ENCODE results near the gene KY. TPM values are rescaled to one million over a fixed set of nuclear protein-coding genes. Genes with fewer than 3 reads are reported as not detected.

The KY gene
- total RNA-seq, 1 donor from 2014 or later, result 0.04 TPM

DNA sequence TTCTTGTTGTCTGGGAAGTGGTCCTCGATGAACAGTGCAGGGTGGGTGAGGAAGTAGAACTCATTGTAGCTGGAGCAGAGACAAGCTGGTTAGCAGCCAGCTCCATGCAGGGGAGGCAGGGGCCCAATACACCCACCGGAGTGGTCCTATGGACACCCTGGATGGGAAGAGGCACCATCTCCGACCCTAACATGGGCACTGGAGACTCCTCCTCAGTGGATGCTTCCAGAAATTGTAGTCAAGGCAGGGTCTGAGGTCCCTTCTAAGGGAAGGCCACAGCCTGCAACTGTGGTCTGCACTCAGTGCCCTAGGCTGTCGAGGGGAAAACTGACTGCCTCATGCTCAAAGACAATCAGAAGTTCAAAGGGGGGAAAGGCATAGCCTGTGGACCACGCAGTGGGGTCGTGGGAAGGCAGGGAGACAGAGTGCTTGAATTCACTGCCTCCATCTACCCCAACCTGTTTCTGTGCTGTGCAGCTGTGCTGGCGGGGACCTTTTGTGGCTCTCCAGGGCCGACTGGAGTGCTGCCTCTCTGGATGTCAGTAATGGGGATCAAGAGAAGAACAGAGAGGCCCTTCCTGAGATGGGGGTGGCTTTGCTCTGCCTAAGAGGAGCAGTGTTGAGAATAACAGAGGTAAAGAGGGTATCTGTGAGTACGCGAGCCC is 41.9 kb downstream of the KY start:
- Histone ChIP-seq H3K27me3 (ENCODE audit: control insufficient read depth, insufficient read depth, low read length) (peaks cover 5% of the 10 kb centered on the region), H3K36me3 (ENCODE audit: control insufficient read depth, insufficient read depth, low read length) (no peaks in the 10 kb centered on the region), H3K4me3 (ENCODE audit: low read depth, low read length) (no peak overlapping the region)
- DNase-seq (ENCODE audit: low read depth), result no peak
- TF ChIP-seq, protein P1, sequence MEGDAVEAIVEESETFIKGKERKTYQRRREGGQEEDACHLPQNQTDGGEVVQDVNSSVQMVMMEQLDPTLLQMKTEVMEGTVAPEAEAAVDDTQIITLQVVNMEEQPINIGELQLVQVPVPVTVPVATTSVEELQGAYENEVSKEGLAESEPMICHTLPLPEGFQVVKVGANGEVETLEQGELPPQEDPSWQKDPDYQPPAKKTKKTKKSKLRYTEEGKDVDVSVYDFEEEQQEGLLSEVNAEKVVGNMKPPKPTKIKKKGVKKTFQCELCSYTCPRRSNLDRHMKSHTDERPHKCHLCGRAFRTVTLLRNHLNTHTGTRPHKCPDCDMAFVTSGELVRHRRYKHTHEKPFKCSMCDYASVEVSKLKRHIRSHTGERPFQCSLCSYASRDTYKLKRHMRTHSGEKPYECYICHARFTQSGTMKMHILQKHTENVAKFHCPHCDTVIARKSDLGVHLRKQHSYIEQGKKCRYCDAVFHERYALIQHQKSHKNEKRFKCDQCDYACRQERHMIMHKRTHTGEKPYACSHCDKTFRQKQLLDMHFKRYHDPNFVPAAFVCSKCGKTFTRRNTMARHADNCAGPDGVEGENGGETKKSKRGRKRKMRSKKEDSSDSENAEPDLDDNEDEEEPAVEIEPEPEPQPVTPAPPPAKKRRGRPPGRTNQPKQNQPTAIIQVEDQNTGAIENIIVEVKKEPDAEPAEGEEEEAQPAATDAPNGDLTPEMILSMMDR (IDR thresholded peaks at IDR 0.05; ENCODE audit: insufficient read depth, low read length, poor library complexity, severe bottlenecking), result no peak

DNA sequence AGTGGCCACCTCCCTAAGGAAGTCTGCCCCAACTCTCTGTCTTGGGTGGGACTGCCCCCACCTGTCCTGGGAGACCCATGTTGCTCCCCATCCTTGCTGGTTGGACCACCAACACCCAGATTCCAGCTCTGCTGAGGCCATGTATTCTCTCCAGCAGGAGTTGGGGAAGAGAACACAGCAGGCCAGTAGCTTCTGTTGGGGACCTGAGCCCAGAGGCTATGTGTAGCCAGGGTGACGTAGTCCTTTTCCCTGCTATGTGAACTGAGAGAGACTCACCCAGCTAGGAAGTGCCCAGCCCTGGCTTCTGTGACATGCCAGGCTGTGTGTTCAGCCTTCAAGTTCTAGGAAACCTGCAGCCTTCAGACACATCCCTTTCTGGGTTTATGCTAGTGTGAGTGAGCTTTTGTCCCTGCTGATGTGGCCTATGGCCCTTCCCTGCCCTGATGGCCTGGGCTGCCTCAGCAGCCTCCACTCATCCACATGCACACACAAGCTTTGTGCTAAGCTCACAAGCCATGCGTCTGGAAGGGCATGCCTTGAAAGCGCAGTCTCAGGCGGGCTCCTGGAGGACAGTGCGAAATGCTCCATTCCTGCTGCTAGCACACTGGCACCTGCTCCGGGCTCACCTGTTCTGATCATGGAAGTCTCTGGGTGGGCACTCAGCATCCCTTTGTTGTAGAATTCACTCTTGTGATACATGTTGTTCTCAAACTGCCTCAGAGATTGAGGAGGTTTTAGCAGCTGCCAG is 42.6 kb downstream of the KY start:
- peaks cover 5% of the 10 kb centered on the region for H3K27me3 ChIP-seq (ENCODE audit: control insufficient read depth, insufficient read depth, low read length)
- DNase-seq (ENCODE audit: low read depth), result no peak
- H3K36me3 ChIP-seq (ENCODE audit: control insufficient read depth, insufficient read depth, low read length), result no peaks in the 10 kb centered on the region
- H3K4me3 ChIP-seq (ENCODE audit: low read depth, low read length), result no peak overlapping the region
- TF ChIP-seq, protein P1 (IDR thresholded peaks at IDR 0.05; ENCODE audit: insufficient read depth, low read length, poor library complexity, severe bottlenecking), result no peak

DNA sequence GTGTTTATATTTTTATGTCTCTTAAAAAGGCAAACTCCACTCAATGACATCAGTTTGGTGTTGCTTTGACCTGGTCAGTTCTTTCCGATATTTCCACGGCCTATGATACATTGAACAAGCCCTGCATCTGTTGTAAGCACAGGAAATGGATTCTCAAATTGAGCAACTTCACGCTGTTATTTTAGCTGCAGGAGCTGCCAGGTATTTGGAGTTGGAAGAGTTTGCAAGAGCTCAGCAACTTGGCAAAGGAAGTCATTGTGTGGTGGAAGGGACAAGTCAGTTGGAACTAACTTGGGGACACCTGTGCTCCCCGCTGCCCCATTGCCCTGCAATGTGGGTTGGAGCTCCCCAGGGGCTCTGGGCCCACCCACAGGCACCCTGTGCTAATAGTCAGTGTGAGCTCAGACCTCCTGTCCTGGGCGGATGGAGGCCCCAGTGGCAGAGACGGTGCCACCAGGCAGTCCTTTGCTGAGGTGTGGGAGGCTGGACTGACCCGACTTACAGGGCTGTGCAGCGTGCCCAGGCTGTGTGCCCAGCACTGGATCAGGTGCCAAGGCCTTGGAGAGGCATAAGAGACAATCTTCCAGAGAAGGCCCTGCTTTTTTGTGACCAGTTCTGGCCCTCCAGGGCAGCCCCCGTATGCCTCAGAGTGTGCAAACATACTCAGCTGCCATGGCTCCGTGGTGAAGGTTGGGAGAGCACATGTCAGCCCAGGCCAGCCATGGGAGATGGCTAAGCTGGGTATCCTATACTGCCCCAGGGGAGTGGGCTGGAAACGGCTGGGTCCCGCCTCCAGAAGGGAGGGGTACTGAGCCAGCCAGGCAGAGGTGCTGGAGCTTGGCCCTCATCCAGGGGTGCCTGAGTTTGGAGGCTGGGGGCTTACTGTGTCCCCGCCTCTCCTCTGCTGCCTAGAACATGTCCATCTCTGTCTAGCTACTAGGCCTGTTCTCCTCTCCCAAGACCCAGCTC is 43.5 kb downstream of the KY start:
- TF ChIP-seq, protein P1 (IDR thresholded peaks at IDR 0.05; ENCODE audit: insufficient read depth, low read length, poor library complexity, severe bottlenecking), result no peak
- H3K4me3 ChIP-seq (ENCODE audit: low read depth, low read length), result no peak overlapping the region
- H3K36me3 ChIP-seq (ENCODE audit: control insufficient read depth, insufficient read depth, low read length), result no peaks in the 10 kb centered on the region
- peaks cover 3% of the 10 kb centered on the region for H3K27me3 ChIP-seq (ENCODE audit: control insufficient read depth, insufficient read depth, low read length)
- no peak for DNase-seq (ENCODE audit: low read depth)

DNA sequence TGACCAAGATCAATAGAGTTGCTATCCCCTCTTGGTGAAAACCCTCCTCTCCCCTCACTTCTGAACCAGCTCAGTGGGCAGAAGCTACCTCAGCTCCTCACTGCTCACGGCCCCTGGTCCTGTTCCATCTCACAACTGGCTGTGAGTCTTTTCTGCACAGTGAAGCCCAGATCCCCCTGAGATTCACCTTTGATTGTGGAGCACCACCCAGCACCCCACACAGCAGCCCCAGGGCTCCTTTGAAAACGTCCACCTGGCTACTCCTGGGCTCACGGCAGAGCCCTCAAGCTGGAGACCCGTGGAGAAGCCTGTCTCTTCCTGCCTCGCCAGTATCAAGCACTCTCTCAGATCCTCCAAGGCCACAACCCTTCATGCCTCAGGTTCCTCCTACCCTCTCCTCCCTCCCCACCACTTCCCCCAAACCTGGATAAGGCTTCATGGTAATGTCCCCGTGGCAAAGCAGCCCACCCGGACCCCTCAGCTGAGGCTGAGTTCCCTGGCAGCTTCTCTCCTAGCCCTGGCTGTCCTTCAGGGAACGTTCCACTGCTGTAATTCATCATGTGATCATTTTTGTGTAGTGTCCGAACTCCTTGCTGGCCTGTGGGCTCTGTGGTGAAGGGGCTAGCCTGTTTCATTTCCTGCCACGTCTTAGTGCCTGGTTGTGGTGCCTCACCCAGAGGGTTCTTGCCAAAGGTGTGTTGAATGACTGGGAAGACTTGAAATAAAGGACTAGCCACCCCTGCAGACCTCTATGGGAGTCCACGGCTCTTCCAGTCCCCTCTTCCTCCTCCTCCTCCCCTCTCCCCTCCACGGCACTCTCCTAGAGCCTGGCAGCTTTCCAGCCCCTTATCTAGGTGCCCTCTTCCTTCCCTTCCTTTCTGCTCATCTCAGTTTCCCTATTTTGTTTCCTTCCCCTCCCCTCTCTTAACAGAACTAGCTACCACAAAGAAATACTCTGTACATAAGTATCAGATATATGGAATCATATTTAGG is 44.5 kb downstream of the KY start:
- no peaks in the 10 kb centered on the region for H3K36me3 ChIP-seq (ENCODE audit: control insufficient read depth, insufficient read depth, low read length)
- no peak overlapping the region for H3K4me3 ChIP-seq (ENCODE audit: low read depth, low read length)
- no peak for DNase-seq (ENCODE audit: low read depth)
- TF ChIP-seq, protein P1 (IDR thresholded peaks at IDR 0.05; ENCODE audit: insufficient read depth, low read length, poor library complexity, severe bottlenecking), result no peak
- H3K27me3 ChIP-seq (ENCODE audit: control insufficient read depth, insufficient read depth, low read length), result no peaks in the 10 kb centered on the region

DNA sequence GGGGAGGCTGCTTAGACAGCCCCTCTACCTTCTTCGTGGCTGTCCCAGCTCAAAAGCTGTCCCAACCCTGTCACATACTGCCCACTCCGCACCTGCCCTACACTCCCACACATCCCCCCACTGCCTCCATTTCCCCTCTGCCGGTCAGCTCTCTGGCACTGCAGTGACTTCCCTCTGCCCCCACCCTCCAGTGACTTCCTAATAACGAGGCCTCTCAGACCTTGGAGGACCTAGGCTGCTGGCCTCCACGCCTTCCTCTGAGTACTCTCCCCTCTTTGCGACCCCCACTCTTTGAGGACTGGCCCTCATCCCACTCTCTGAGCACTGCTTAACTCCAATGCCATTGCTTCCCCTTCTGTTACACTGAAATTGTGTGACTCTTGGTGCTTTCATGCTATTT is 45.3 kb downstream of the KY start:
- no peak for DNase-seq (ENCODE audit: low read depth)
- Histone ChIP-seq H3K4me3 (ENCODE audit: low read depth, low read length) (no peak overlapping the region), H3K36me3 (ENCODE audit: control insufficient read depth, insufficient read depth, low read length) (no peaks in the 10 kb centered on the region), H3K27me3 (ENCODE audit: control insufficient read depth, insufficient read depth, low read length) (no peaks in the 10 kb centered on the region)
- TF ChIP-seq, protein P1 (IDR thresholded peaks at IDR 0.05; ENCODE audit: insufficient read depth, low read length, poor library complexity, severe bottlenecking), result no peak

All from kidney epithelial cell (primary cell).